Neural cell (in vitro differentiated cells): ENCODE measurements around the gene RALB. TPM values are rescaled to one million over a fixed set of nuclear protein-coding genes. Genes with fewer than 3 reads are reported as not detected.
"Not testable (repeated sequence)": the region's sequence is repeated elsewhere in the genome, so short reads cannot be mapped to it uniquely, and the experiment has no call there.

Experiments used
- H2AFZ ChIP-seq: fragments of 200-600, 300-800 bp; sonication (generic), shearing (Covaris generic); 2 replicates; pipeline ENCODE4 v1.6.0; 2014; ENCODE audit warnings: low read depth, mild to moderate bottlenecking, antibody characterized with exemption, low read length, moderate library complexity
- H3F3A ChIP-seq: fragments of 200-600 bp; shearing (Covaris generic); 2 replicates; pipeline ENCODE4 v1.6.1; 2016; ENCODE audit warnings: mild to moderate bottlenecking, moderate library complexity, mixed read lengths, antibody characterized with exemption, low read length; ENCODE audit not compliant: insufficient read depth, poor library complexity, severe bottlenecking
- H3K27ac ChIP-seq: fragments of 200-600, 300-800 bp; sonication (generic), shearing (Covaris generic); 2 replicates; pipeline ENCODE4 v1.5.1; 2014; ENCODE audit warnings: mild to moderate bottlenecking, low read length, moderate library complexity
- H3K27me3 ChIP-seq: fragments of 300-800, 200-600 bp; sonication (generic), shearing (Covaris generic); 2 replicates; pipeline ENCODE4 v1.6.0; 2014; ENCODE audit warnings: mild to moderate bottlenecking, low read depth, low read length, moderate library complexity; ENCODE audit not compliant: insufficient read depth
- H3K36me3 ChIP-seq: fragments of 300-800, 200-600 bp; sonication (generic), shearing (Covaris generic); 2 replicates; pipeline ENCODE4 v1.5.1; 2014; ENCODE audit warnings: mild to moderate bottlenecking, antibody characterized with exemption, low read length, moderate library complexity; ENCODE audit not compliant: insufficient read depth
- H3K4me2 ChIP-seq: fragments of 300-800, 200-600 bp; sonication (generic), shearing (Covaris generic); 2 replicates; pipeline ENCODE4 v1.6.0; 2014; ENCODE audit warnings: mild to moderate bottlenecking, low read length
- H3K4me3 ChIP-seq: fragments of 300-800, 200-600 bp; sonication (generic), shearing (Covaris generic); 2 replicates; pipeline ENCODE4 v1.5.1; 2014; ENCODE audit warnings: mild to moderate bottlenecking, low read length, moderate library complexity
- H3K79me2 ChIP-seq: fragments of 200-600 bp; shearing (Covaris generic); replicated peaks from 2 replicates; pipeline ENCODE4 v1.6.0; 2014; ENCODE audit warnings: mild to moderate bottlenecking, low read length, moderate library complexity; ENCODE audit not compliant: insufficient read depth
- H3K9ac ChIP-seq: fragments of 300-800, 200-600 bp; sonication (generic), shearing (Covaris generic); 2 replicates; pipeline ENCODE4 v1.6.1; 2016; ENCODE audit warnings: mild to moderate bottlenecking, low read length, mixed read lengths
- H3K9me2 ChIP-seq: fragments of 200-600 bp; shearing (Covaris generic); 2 replicates; pipeline ENCODE4 v1.6.1; 2016; ENCODE audit warnings: mild to moderate bottlenecking, low read length, mixed read lengths; ENCODE audit not compliant: insufficient read depth
- H3K9me3 ChIP-seq: fragments of 200-600, 300-800 bp; sonication (generic), shearing (Covaris generic); 2 replicates; pipeline ENCODE4 v1.6.1; 2016; ENCODE audit warnings: mild to moderate bottlenecking, mixed run types, low read length, moderate library complexity, mixed read lengths
- H4K20me1 ChIP-seq: fragments of 200-600 bp; shearing (Covaris generic); 2 replicates; pipeline ENCODE4 v1.6.1; 2016; ENCODE audit warnings: mild to moderate bottlenecking, mixed run types; ENCODE audit not compliant: insufficient read depth
- CTCF ChIP-seq: fragments of 450-650 bp; IDR thresholded peaks from 2 replicates; pipeline ENCODE4 v1.5.1; 2014; ENCODE audit warnings: antibody characterized with exemption, mild to moderate bottlenecking, moderate library complexity; ENCODE audit not compliant: poor library complexity, severe bottlenecking
- EP300 ChIP-seq: fragments of 450-650 bp; conservative IDR thresholded peaks from 2 replicates; pipeline ENCODE4 v1.6.1; 2014; ENCODE audit warnings: antibody characterized with exemption, mild to moderate bottlenecking, moderate library complexity; ENCODE audit not compliant: poor library complexity, severe bottlenecking
- EZH2 ChIP-seq: fragments of 200-600, 300-800 bp; shearing (Covaris generic), sonication (generic); IDR thresholded peaks from 2 replicates; pipeline ENCODE4 v1.6.1; 2014; ENCODE audit warnings: antibody characterized with exemption, low read length, borderline replicate concordance, mild to moderate bottlenecking; ENCODE audit not compliant: insufficient read depth, poor library complexity, severe bottlenecking
- MXI1 ChIP-seq: fragments of 450-650 bp; conservative IDR thresholded peaks from 2 replicates; pipeline ENCODE4 v1.6.1; 2014; ENCODE audit warnings: antibody characterized with exemption, mild to moderate bottlenecking; ENCODE audit not compliant: poor library complexity, severe bottlenecking
- POLR2AphosphoS5 ChIP-seq: IDR thresholded peaks from 2 replicates; pipeline ENCODE4 v1.6.1; 2012
- RAD21 ChIP-seq: fragments of 450-650 bp; conservative IDR thresholded peaks from 2 replicates; pipeline ENCODE4 v1.6.1; 2014; ENCODE audit warnings: antibody characterized with exemption, mild to moderate bottlenecking, moderate library complexity
- REST ChIP-seq: IDR thresholded peaks from 2 replicates; pipeline ENCODE4 v1.6.1; 2012; ENCODE audit warnings: borderline replicate concordance
- SMC3 ChIP-seq: fragments of 450-650 bp; conservative IDR thresholded peaks from 2 replicates; pipeline ENCODE4 v1.6.1; 2014; ENCODE audit warnings: antibody characterized with exemption, mild to moderate bottlenecking, moderate library complexity; ENCODE audit not compliant: poor library complexity
- TAF1 ChIP-seq: IDR thresholded peaks from 2 replicates; pipeline ENCODE4 v1.6.1; 2012; ENCODE audit warnings: low read depth
- polyA plus RNA-seq: library from polyadenylated mRNA; depleted of rRNA; stranded (reverse); fragments of >200 nt; gene quantifications from 2 replicates; pipeline ENCODE4 v1.2.3, GENCODE V29; 2014

RALB gene
- polyA plus RNA-seq, 1 donor from 2014 or later, result 50.6 TPM

- H3K36me3 ChIP-seq, result no peaks in the 10 kb centered on the region
- H3F3A ChIP-seq, result no peaks in the 10 kb centered on the region
- H3K27ac ChIP-seq, result no peak overlapping the region
- no peaks in the 10 kb centered on the region for H3K79me2 ChIP-seq
- H3K9me2 ChIP-seq, result no peaks in the 10 kb centered on the region
- H3K4me3 ChIP-seq, result no peak overlapping the region
- H4K20me1 ChIP-seq, result no peaks in the 10 kb centered on the region
- no peaks in the 10 kb centered on the region for H3K27me3 ChIP-seq
- H3K9ac ChIP-seq, result no peak overlapping the region
- no peaks in the 10 kb centered on the region for H3K9me3 ChIP-seq
- TF ChIP-seq CTCF, result no peak
- TF ChIP-seq EZH2, result no peak
- TF ChIP-seq EP300, result no peak
- TF ChIP-seq RAD21, result no peak
- no peak for TF ChIP-seq SMC3
- TF ChIP-seq REST, result no peak
- no peak for TF ChIP-seq TAF1
- TF ChIP-seq POLR2AphosphoS5, result no peak
- TF ChIP-seq MXI1, result no peak
- H2AFZ ChIP-seq, result no peak overlapping the region
- H3K4me2 ChIP-seq, result no peak overlapping the region
Measured at GRCh38 chr2:120319686-120320317, 67.2 kb downstream of the RALB start.

- Histone ChIP-seq H3K4me3 (no peak overlapping the region), H3K27ac (no peak overlapping the region), H3K79me2 (no peaks in the 10 kb centered on the region), H3K9me2 (no peaks in the 10 kb centered on the region), H3K9me3 (no peaks in the 10 kb centered on the region), H4K20me1 (no peaks in the 10 kb centered on the region), H3K27me3 (no peaks in the 10 kb centered on the region), H3F3A (no peaks in the 10 kb centered on the region), H3K4me2 (no peak overlapping the region), H2AFZ (no peak overlapping the region), H3K36me3 (no peaks in the 10 kb centered on the region), H3K9ac (no peak overlapping the region)
- TF ChIP-seq MXI1 (no peak), SMC3 (no peak), TAF1 (no peak), EZH2 (no peak), POLR2AphosphoS5 (no peak), RAD21 (no peak), EP300 (no peak), CTCF (no peak), REST (no peak)
Measured at GRCh38 chr2:120320318-120320851, 67.7 kb downstream of the RALB start.

DNA sequence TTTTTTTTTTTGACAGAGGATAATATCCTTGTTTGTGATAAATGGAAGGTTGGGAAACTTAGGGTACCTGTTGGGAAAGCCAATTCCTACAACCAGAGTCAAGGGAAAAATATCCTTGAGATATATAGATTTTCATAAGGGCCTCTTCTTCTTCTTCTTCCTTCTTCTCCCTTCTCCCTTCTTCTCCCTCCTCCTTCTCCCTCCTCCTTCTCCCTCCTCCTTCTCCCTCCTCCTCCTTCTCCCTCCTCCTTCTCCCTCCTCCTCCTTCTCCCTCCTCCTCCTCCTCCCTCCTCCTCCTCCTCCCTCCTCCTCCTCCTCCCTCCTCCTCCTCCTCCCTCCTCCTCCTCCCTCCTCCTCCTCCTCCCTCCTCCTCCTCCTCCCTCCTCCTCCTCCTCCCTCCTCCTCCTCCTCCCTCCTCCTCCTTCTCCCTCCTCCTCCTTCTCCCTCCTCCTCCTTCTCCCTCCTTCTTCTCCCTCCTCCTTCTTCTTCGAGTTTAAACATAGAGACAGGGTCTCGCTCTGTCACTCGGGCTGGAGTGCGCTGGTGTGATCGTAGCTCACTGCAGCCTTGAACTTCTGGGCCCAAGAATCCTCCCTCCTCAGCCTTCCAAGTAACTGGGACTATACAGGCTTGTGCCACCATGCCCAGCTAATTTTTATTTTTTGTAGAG is 68.4 kb downstream of the RALB start:
- not testable (repeated sequence) for H2AFZ ChIP-seq, H3K4me2 ChIP-seq, H3K27ac ChIP-seq, H3K79me2 ChIP-seq, H3K36me3 ChIP-seq, H3K9me2 ChIP-seq, H3K9me3 ChIP-seq, H3K27me3 ChIP-seq, H3F3A ChIP-seq, H3K4me3 ChIP-seq, H4K20me1 ChIP-seq, H3K9ac ChIP-seq
